DOHH2 (cell line): ENCODE data around the gene VTI1A.
"Not testable (repeated sequence)": the region's sequence is repeated elsewhere in the genome, so short reads cannot be mapped to it uniquely, and the experiment has no call there.

Source experiments
- H3F3A ChIP-seq: fragments of 200-600 bp; sonication (generic), shearing (Covaris generic); 2 replicates; pipeline ENCODE4 v1.6.0; 2016; ENCODE audit warnings: antibody characterized with exemption, mild to moderate bottlenecking; ENCODE audit not compliant: control insufficient read depth, insufficient read depth
- H3K27ac ChIP-seq: fragments of 200-600 bp; sonication (generic); 2 replicates; pipeline ENCODE4 v1.5.1; 2014; ENCODE audit warnings: low read depth, mild to moderate bottlenecking, low read length, moderate library complexity
- H3K27me3 ChIP-seq: fragments of 200-600 bp; sonication (generic); 2 replicates; pipeline ENCODE4 v1.6.1; 2014; ENCODE audit warnings: mild to moderate bottlenecking, low read length, mixed read lengths; ENCODE audit not compliant: control insufficient read depth
- H3K36me3 ChIP-seq: fragments of 200-600 bp; sonication (generic); 2 replicates; pipeline ENCODE4 v1.6.1; 2014; ENCODE audit warnings: mild to moderate bottlenecking, low read length, moderate library complexity, mixed read lengths; ENCODE audit not compliant: control insufficient read depth
- H3K4me1 ChIP-seq: fragments of 200-600 bp; sonication (generic); 2 replicates; pipeline ENCODE4 v1.6.1; 2014; ENCODE audit warnings: mild to moderate bottlenecking, low read length, mixed read lengths; ENCODE audit not compliant: control insufficient read depth
- H3K4me2 ChIP-seq: fragments of 200-600 bp; sonication (generic); 2 replicates; pipeline ENCODE4 v1.6.0; 2014; ENCODE audit warnings: mild to moderate bottlenecking, low read length, moderate library complexity
- H3K4me3 ChIP-seq: fragments of 200-600 bp; sonication (generic); 2 replicates; pipeline ENCODE4 v1.5.1; 2014; ENCODE audit warnings: mild to moderate bottlenecking, low read length, mixed read lengths
- H3K79me2 ChIP-seq: fragments of 200-600 bp; sonication (generic); 2 replicates; pipeline ENCODE4 v1.6.1; 2014; ENCODE audit warnings: mild to moderate bottlenecking, low read length, mixed read lengths; ENCODE audit not compliant: control insufficient read depth
- H3K9me2 ChIP-seq: fragments of 200-600 bp; sonication (generic); replicated peaks from 2 replicates; pipeline ENCODE4 v1.6.1; 2014; ENCODE audit warnings: mild to moderate bottlenecking, low read length, mixed read lengths; ENCODE audit not compliant: control insufficient read depth
- H3K9me3 ChIP-seq: fragments of 200-600 bp; sonication (generic); 2 replicates; pipeline ENCODE4 v1.6.1; 2014; ENCODE audit warnings: antibody characterized with exemption, low read length, mixed read lengths; ENCODE audit not compliant: control insufficient read depth, insufficient read depth
- H4K20me1 ChIP-seq: fragments of 200-600 bp; sonication (generic); 2 replicates; pipeline ENCODE4 v1.6.0; 2014; ENCODE audit warnings: low read depth, mild to moderate bottlenecking, antibody characterized with exemption, low read length, moderate library complexity; ENCODE audit not compliant: control insufficient read depth, insufficient read depth
- EZH2phosphoT487 ChIP-seq: fragments of 200-600 bp; sonication (generic); IDR thresholded peaks from 2 replicates; pipeline ENCODE4 v1.6.1; 2017; ENCODE audit warnings: borderline replicate concordance, mild to moderate bottlenecking, antibody characterized with exemption, low read length, moderate library complexity, mixed read lengths
- TF ChIP-seq, protein P1 (sequence below): fragments of 200-600 bp; sonication (generic); IDR thresholded peaks from one replicate; pipeline ENCODE4 v1.5.1; 2014; ENCODE audit warnings: antibody characterized with exemption, mild to moderate bottlenecking, low read depth, low read length; ENCODE audit not compliant: poor library complexity, severe bottlenecking

VTI1A gene

DNA sequence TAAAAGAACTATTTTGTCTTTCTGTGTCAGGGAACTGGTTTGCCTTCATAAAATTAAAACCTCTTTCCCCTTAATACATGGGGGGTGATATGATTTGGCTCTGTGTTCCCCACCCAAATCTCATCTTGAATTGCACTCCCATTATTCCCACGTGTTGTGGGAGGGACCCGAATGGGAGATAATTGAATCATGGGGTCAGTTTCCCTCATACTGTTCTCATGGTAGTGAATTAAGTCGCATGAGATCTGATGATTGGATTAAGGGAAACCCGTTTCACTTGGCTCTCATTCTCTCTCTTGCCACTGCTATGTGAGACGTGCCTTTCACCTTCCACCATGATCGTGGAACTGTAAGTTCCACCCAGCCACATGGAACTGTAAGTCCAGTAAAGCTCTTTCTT lies 142.1 kb downstream of the VTI1A start:
- Histone ChIP-seq H3K4me2 (no peak overlapping the region), H3K4me3 (no peak overlapping the region), H3K27ac (no peak overlapping the region), H3K79me2 (no peaks in the 10 kb centered on the region), H3K4me1 (no peaks in the 10 kb centered on the region), H3K36me3 (no peaks in the 10 kb centered on the region), H3K27me3 (no peaks in the 10 kb centered on the region), H3K9me2 (no peaks in the 10 kb centered on the region), H3F3A (no peaks in the 10 kb centered on the region), H3K9me3 (no peaks in the 10 kb centered on the region), H4K20me1 (no peaks in the 10 kb centered on the region)
- TF ChIP-seq, protein P1, sequence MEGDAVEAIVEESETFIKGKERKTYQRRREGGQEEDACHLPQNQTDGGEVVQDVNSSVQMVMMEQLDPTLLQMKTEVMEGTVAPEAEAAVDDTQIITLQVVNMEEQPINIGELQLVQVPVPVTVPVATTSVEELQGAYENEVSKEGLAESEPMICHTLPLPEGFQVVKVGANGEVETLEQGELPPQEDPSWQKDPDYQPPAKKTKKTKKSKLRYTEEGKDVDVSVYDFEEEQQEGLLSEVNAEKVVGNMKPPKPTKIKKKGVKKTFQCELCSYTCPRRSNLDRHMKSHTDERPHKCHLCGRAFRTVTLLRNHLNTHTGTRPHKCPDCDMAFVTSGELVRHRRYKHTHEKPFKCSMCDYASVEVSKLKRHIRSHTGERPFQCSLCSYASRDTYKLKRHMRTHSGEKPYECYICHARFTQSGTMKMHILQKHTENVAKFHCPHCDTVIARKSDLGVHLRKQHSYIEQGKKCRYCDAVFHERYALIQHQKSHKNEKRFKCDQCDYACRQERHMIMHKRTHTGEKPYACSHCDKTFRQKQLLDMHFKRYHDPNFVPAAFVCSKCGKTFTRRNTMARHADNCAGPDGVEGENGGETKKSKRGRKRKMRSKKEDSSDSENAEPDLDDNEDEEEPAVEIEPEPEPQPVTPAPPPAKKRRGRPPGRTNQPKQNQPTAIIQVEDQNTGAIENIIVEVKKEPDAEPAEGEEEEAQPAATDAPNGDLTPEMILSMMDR = no peak
- no peak for TF ChIP-seq EZH2phosphoT487

DNA sequence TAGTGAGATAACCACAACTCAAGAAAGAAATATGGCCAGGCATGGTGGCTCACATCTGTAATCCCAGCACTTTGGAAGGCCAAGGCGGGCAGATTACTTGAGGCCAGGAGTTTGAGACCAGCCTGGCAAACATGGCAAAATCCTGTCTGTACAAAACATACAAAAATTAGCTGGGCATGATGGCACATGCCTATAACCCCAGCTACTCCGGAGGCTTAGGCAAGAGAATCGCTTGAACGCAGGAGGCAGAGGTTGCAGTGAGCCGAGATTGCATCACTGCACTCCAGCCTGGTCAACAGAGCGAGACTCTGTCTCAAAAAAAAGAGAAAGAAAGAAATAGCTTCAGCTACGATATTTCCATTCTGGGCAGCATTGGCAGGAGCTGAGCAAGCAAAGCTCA lies 143.8 kb downstream of the VTI1A start:
- not testable (repeated sequence) for H3K27me3 ChIP-seq, H4K20me1 ChIP-seq, H3K36me3 ChIP-seq, H3K9me2 ChIP-seq, H3K4me2 ChIP-seq, H3K4me1 ChIP-seq, H3K79me2 ChIP-seq, H3K9me3 ChIP-seq, H3K27ac ChIP-seq, H3F3A ChIP-seq, H3K4me3 ChIP-seq

DNA sequence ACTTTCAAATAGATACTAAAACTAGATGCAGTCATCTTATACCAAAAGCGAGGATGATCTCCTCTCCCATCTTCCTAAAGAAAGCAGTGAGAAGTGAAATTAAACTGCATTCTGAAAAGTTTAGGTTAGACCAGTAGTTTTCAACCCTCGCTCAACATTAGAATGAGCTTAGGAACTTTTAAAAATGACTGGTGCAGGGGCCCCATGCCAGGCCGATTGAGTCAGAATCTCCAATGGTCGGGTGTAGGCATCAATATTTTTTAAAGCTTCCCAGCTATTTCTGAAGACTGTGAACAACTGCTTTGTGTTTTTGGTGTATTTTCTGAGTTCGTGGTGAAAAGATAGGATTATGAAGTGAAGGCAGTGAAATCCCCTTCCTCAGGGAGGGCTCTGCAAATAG lies 146.0 kb downstream of the VTI1A start:
- Histone ChIP-seq H3K27ac (no peak overlapping the region), H3K9me3 (no peaks in the 10 kb centered on the region), H3K4me1 (no peaks in the 10 kb centered on the region)

DNA sequence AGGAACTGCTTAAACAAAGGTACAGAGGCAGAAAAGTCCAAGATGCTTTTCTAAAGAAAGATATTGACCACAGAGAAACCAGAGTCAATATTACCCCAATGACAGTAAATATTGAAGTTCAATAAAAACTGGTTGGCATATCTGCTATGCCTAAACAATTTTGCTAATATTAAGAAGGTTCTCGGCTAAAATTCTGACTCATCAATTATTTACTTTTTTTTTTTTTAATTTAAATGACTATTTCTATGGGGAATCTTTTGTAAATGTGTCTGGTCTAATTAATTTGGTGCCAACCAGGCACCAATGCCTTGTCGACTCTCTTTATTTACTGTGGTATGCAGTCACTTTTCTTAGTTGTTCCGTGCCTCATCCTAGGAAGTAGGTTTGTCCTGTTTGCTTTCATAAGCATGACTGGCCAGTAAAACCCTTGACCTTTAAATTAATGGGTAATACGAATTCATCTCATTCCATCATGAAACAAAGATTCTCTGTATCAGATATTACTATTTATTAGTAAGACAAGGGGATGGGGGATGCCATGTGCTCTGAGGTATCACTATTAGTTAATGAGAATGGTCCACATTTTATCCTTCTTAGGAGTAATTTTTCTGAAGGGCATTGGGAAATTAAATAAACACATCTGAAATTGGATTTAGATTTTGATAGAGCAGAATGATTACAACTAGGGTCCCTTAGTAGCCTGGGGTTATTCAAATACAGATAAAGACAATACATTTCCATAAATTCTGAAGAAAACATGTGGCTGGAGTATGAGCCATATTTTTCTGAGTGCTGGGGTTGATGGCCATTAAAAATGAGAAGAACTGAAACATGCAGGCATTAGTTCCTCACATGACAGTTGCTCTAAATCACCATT lies 154.4 kb downstream of the VTI1A start:
- TF ChIP-seq, protein P1 = no peak
- TF ChIP-seq EZH2phosphoT487 = no peak
- H3K4me1 ChIP-seq = no peaks in the 10 kb centered on the region
- H3F3A ChIP-seq = no peaks in the 10 kb centered on the region
- no peaks in the 10 kb centered on the region for H3K79me2 ChIP-seq
- no peak overlapping the region for H3K4me3 ChIP-seq
- H3K27me3 ChIP-seq = no peaks in the 10 kb centered on the region
- no peak overlapping the region for H3K27ac ChIP-seq
- H3K4me2 ChIP-seq = no peak overlapping the region
- no peaks in the 10 kb centered on the region for H3K9me3 ChIP-seq
- no peaks in the 10 kb centered on the region for H3K9me2 ChIP-seq
- no peaks in the 10 kb centered on the region for H4K20me1 ChIP-seq
- H3K36me3 ChIP-seq = 0 out of 2 replicates have a peak, but pooled peaks cover under 1% of the 10 kb centered on the region

More for the DNA sequence above, 146.0 kb downstream of the VTI1A start:
- H3K4me2 ChIP-seq = no peak overlapping the region
- no peaks in the 10 kb centered on the region for H4K20me1 ChIP-seq
- H3K9me2 ChIP-seq = no peaks in the 10 kb centered on the region
- TF ChIP-seq, protein P1 = no peak
- no peak for TF ChIP-seq EZH2phosphoT487
- no peaks in the 10 kb centered on the region for H3K36me3 ChIP-seq
- H3K27me3 ChIP-seq = no peaks in the 10 kb centered on the region
- no peaks in the 10 kb centered on the region for H3K79me2 ChIP-seq
- no peaks in the 10 kb centered on the region for H3F3A ChIP-seq
- H3K4me3 ChIP-seq = no peak overlapping the region
